RWPE1 (cell line): ENCODE data around the gene DMRTC2.

ENCODE experiments used
- CTCF ChIA-PET: fragments of 350-600 bp; sonication (Branson Sonifier 250); formaldehyde crosslinking; extraction: SDS; loops from one replicate; lab custom pipeline; 2021; lab: Yijun Ruan, JAX
- POLR2A ChIA-PET: fragments of 400-600 bp; formaldehyde crosslinking; extraction: SDS; loops from one replicate; lab custom pipeline; 2020; ENCODE audit warnings: antibody characterized with exemption; ENCODE audit not compliant: low non-redundant PET; lab: Yijun Ruan, JAX
- DNase-seq: peaks from one replicate; pipeline ENCODE4 v3.0.0; 2012; ENCODE audit warnings: low spot score
- H3K27ac ChIP-seq: fragments of 450-650 bp; 2 replicates; pipeline ENCODE4 v1.5.1; 2017
- TF ChIP-seq, protein P1 (sequence below): fragments of 450-650 bp; conservative IDR thresholded peaks from 2 replicates; pipeline ENCODE4 v1.5.1; 2017; ENCODE audit warnings: low read depth, mild to moderate bottlenecking

DMRTC2 gene

GRCh38 chr19:41845001-41845050, at the start of gene DMRTC2:
Gene DMRTC2, plus strand, starts transcription at chr19:41845042. Its CDS starts 2,387 bp downstream, at chr19:41847429.
- ChIA-PET POLR2A (no interaction called here), CTCF (interaction anchor here (0.7 kb wide), 1 partner anchor 15 kb away, joined by 3 read pairs; no protein-coding TSS in a partner anchor)
- no peak for DNase-seq
- H3K27ac ChIP-seq: no peak within 1 kb of the TSS
- TF ChIP-seq, protein P1, sequence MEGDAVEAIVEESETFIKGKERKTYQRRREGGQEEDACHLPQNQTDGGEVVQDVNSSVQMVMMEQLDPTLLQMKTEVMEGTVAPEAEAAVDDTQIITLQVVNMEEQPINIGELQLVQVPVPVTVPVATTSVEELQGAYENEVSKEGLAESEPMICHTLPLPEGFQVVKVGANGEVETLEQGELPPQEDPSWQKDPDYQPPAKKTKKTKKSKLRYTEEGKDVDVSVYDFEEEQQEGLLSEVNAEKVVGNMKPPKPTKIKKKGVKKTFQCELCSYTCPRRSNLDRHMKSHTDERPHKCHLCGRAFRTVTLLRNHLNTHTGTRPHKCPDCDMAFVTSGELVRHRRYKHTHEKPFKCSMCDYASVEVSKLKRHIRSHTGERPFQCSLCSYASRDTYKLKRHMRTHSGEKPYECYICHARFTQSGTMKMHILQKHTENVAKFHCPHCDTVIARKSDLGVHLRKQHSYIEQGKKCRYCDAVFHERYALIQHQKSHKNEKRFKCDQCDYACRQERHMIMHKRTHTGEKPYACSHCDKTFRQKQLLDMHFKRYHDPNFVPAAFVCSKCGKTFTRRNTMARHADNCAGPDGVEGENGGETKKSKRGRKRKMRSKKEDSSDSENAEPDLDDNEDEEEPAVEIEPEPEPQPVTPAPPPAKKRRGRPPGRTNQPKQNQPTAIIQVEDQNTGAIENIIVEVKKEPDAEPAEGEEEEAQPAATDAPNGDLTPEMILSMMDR: no peak

DNA sequence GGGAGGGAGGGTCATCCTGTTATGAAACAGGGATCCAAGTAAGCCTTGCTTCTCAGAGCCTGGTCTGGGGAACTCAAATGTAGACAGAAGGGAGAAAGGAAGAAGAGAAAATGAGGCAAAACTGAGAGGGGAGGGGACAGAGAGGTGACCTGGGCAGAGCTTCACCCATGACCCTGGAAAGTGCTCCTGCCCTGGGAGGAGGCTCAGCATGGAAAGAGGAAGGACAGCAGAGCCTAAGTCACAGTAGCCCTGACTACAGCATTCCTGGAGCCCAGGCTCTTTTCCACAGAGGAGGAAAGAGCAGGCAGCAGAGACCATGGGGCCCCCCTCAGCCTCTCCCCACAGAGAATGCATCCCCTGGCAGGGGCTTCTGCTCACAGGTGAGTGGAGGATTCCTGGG, 48.5 kb upstream of the DMRTC2 start, which contains the start of gene CEACAM3:
Gene CEACAM3, plus strand, starts transcription at position 226 of the 400 bp plus-strand sequence. Its CDS starts 91 bp downstream, at position 317.
- TF ChIP-seq, protein P1: no peak
- H3K27ac ChIP-seq: no peak within 1 kb of the TSS
- no peak for DNase-seq
- ChIA-PET CTCF (interaction anchor here (0.5 to 0.9 kb wide), 4 partner anchors 24 to 157 kb away, joined by 3 to 5 read pairs (median 3); no protein-coding TSS in a partner anchor), POLR2A (no interaction called here)

- H3K27ac ChIP-seq: no peak overlapping the region
- ChIA-PET POLR2A (no interaction called here), CTCF (interaction anchor here (0.7 kb wide), 1 partner anchor 97 kb away, joined by 3 read pairs; no protein-coding TSS in a partner anchor)
- no peak for DNase-seq
- TF ChIP-seq, protein P1: no peak
Measured at GRCh38 chr19:41796901-41797300, 47.9 kb upstream of the DMRTC2 start.

DNA sequence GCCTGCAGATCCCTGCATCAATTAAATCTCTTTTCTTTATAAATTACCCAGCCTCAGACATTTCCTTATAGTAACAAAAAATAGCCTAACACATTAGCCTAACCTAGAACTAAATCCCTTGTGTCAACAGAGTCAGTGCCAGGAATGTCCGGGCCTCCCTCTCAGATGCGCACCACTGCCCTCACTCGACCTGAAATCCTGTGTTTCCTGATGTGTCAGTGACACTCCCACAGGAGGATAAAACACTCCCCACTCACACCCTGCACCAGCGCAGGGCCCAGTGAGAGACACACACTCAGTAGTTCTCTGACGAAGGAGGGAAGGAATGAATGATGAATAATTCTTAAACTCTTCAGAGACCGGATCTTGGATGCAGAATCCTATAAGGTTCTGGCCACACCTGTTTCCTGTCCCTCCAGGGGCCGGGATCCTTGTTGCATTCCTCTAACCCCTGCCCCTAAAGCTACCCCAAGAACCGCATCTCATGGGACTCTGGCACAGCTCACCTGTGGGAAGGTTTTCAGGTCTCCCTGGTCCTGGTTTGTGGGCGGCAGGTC, 45.3 kb upstream of the DMRTC2 start:
- POLR2A ChIA-PET: no interaction called here
- DNase-seq: no peak
- CTCF ChIA-PET: no interaction called here
- TF ChIP-seq, protein P1: no peak
- no peak overlapping the region for H3K27ac ChIP-seq

- H3K27ac ChIP-seq: no peak overlapping the region
- ChIA-PET CTCF (no interaction called here), POLR2A (no interaction called here)
- TF ChIP-seq, protein P1: no peak
- DNase-seq: no peak
Measured at GRCh38 chr19:41801031-41801430, 43.8 kb upstream of the DMRTC2 start.

GRCh38 chr19:41801792-41802211, 43.0 kb upstream of the DMRTC2 start:
- ChIA-PET POLR2A (no interaction called here), CTCF (interaction anchor here (0.5 kb wide), 1 partner anchor 29 kb away, joined by 3 read pairs; no protein-coding TSS in a partner anchor)
- no peak overlapping the region for H3K27ac ChIP-seq
- no peak for DNase-seq
- TF ChIP-seq, protein P1: no peak
